Astrocyte (in vitro differentiated cells and primary cell): ENCODE measurements around the gene CAMK1D. TPM values are rescaled to one million over a fixed set of nuclear protein-coding genes. Genes with fewer than 3 reads are reported as not detected.
"Not testable (repeated sequence)": the region's sequence is repeated elsewhere in the genome, so short reads cannot be mapped to it uniquely, and the experiment has no call there.

ENCODE experiments used
- DNase-seq: peaks from one replicate; pipeline ENCODE4 v3.0.0-alpha.2; 2010; ENCODE audit warnings: low read depth
- FAIRE-seq: peaks from 2 replicates; lab custom pipeline; 2011; peaks lifted over from hg19 to GRCh38; lab: Jason Lieb, UNC
- H2AFZ ChIP-seq: 2 replicates; pipeline ENCODE4 v1.6.0; 2012; ENCODE audit warnings: low read depth, low read length, inconsistent platforms
- H3K27ac ChIP-seq: 2 replicates; pipeline ENCODE4 v1.5.1; 2011; ENCODE audit warnings: low read depth, low read length, inconsistent platforms
- H3K27me3 ChIP-seq: 2 replicates; pipeline ENCODE4 v1.6.0; 2011; ENCODE audit warnings: low read length, inconsistent platforms; ENCODE audit not compliant: insufficient read depth
- H3K36me3 ChIP-seq: 2 replicates; pipeline ENCODE4 v1.5.1; 2011; ENCODE audit warnings: low read length, inconsistent platforms; ENCODE audit not compliant: insufficient read depth
- H3K4me1 ChIP-seq: 2 replicates; pipeline ENCODE4 v1.5.1; 2011; ENCODE audit warnings: low read length, inconsistent platforms; ENCODE audit not compliant: insufficient read depth
- H3K4me2 ChIP-seq: 2 replicates; pipeline ENCODE4 v1.6.0; 2012; ENCODE audit warnings: low read length, inconsistent platforms
- H3K4me3 ChIP-seq: 2 replicates; pipeline ENCODE4 v1.5.1; 2011; ENCODE audit warnings: low read depth, mild to moderate bottlenecking, low read length, inconsistent platforms; ENCODE audit not compliant: insufficient read depth
- H3K79me2 ChIP-seq: 2 replicates; pipeline ENCODE4 v1.6.0; 2012; ENCODE audit warnings: mild to moderate bottlenecking, low read length, inconsistent platforms; ENCODE audit not compliant: insufficient read depth
- H3K9ac ChIP-seq: 2 replicates; pipeline ENCODE4 v1.6.0; 2012; ENCODE audit warnings: mild to moderate bottlenecking, low read length, inconsistent platforms
- H3K9me3 ChIP-seq: 2 replicates; pipeline ENCODE4 v1.5.1; 2012; ENCODE audit warnings: low read depth, mild to moderate bottlenecking, low read length, inconsistent platforms; ENCODE audit not compliant: insufficient read depth
- H4K20me1 ChIP-seq: 2 replicates; pipeline ENCODE4 v1.6.0; 2012; ENCODE audit warnings: low read length, inconsistent platforms; ENCODE audit not compliant: insufficient read depth
- H3K27ac Mint-ChIP-seq: one replicate; pipeline ENCODE4 v1.8.0; 2021; ENCODE audit warnings: mild to moderate bottlenecking, mixed read lengths; ENCODE audit not compliant: unreplicated experiment
- H3K27me3 Mint-ChIP-seq: one replicate; pipeline ENCODE4 v1.8.0; 2021; ENCODE audit warnings: low read depth, mixed read lengths; ENCODE audit not compliant: unreplicated experiment
- H3K36me3 Mint-ChIP-seq: one replicate; pipeline ENCODE4 v1.8.0; 2021; ENCODE audit warnings: low read depth, mixed read lengths; ENCODE audit not compliant: unreplicated experiment
- H3K4me1 Mint-ChIP-seq: one replicate; pipeline ENCODE4 v1.8.0; 2021; ENCODE audit warnings: low read depth, mixed read lengths; ENCODE audit not compliant: unreplicated experiment
- H3K4me3 Mint-ChIP-seq: one replicate; pipeline ENCODE4 v1.8.0; 2021; ENCODE audit warnings: mild to moderate bottlenecking, moderate library complexity, mixed read lengths; ENCODE audit not compliant: unreplicated experiment
- H3K9me3 Mint-ChIP-seq: one replicate; pipeline ENCODE4 v1.8.0; 2021; ENCODE audit warnings: mild to moderate bottlenecking, mixed read lengths; ENCODE audit not compliant: unreplicated experiment
- EZH2 ChIP-seq: IDR thresholded peaks from 2 replicates; pipeline ENCODE4 v1.6.1; 2012; ENCODE audit warnings: mild to moderate bottlenecking, low read length, inconsistent platforms; ENCODE audit not compliant: insufficient read depth
- total RNA-seq: library from RNA; stranded (reverse); gene quantifications from 2 replicates; pipeline ENCODE4 v1.2.1, GENCODE V29; 2021
- TF ChIP-seq, protein P1 (sequence below): IDR thresholded peaks from 2 replicates; pipeline ENCODE4 v1.5.1; 2011; ENCODE audit warnings: low read depth, mild to moderate bottlenecking, inconsistent platforms, low read length, moderate library complexity; ENCODE audit not compliant: insufficient read depth

Gene CAMK1D
- total RNA-seq, 1 donor from 2014 or later, result 23.6 TPM

DNA sequence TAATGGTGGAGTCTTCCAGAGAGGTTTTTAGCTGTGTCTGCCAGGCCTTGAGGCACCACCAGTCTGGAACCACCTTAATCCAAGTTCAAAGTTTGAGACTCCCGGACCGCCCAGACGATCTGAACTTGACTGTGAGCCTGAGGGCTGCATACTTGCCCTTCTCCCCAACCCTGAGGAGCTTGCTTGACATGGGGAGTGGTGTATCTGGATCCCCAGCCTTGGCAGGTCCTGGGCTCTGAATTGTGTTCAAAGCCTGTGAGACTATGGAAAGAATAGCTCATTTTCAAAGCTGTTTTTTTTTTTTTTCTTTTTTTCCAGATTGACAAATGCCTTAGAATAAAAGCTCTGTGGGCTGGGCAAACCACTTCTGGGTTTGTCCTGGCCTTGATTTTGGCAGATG lies 22.3 kb upstream of the CAMK1D start:
- H3K9ac ChIP-seq, result no peak overlapping the region
- Mint-ChIP-seq H3K27me3 (peaks cover 2% of the 10 kb centered on the region), H3K4me1 (no peaks in the 10 kb centered on the region), H3K36me3 (no peaks in the 10 kb centered on the region), H3K4me3 (no peak overlapping the region), H3K9me3 (no peaks in the 10 kb centered on the region), H3K27ac (no peak overlapping the region)
- H3K27ac ChIP-seq, result no peak overlapping the region
- no peaks in the 10 kb centered on the region for H3K9me3 ChIP-seq
- DNase-seq (no peak), FAIRE-seq (no peak)
- H3K79me2 ChIP-seq, result no peaks in the 10 kb centered on the region
- peaks cover 2% of the 10 kb centered on the region for H3K4me1 ChIP-seq
- no peak for TF ChIP-seq EZH2
- TF ChIP-seq, protein P1, sequence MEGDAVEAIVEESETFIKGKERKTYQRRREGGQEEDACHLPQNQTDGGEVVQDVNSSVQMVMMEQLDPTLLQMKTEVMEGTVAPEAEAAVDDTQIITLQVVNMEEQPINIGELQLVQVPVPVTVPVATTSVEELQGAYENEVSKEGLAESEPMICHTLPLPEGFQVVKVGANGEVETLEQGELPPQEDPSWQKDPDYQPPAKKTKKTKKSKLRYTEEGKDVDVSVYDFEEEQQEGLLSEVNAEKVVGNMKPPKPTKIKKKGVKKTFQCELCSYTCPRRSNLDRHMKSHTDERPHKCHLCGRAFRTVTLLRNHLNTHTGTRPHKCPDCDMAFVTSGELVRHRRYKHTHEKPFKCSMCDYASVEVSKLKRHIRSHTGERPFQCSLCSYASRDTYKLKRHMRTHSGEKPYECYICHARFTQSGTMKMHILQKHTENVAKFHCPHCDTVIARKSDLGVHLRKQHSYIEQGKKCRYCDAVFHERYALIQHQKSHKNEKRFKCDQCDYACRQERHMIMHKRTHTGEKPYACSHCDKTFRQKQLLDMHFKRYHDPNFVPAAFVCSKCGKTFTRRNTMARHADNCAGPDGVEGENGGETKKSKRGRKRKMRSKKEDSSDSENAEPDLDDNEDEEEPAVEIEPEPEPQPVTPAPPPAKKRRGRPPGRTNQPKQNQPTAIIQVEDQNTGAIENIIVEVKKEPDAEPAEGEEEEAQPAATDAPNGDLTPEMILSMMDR, result no peak
- no peaks in the 10 kb centered on the region for H3K27me3 ChIP-seq
- no peak overlapping the region for H2AFZ ChIP-seq
- H3K4me2 ChIP-seq, result no peak overlapping the region
- H3K36me3 ChIP-seq, result no peaks in the 10 kb centered on the region
- H3K4me3 ChIP-seq, result no peak overlapping the region
- no peaks in the 10 kb centered on the region for H4K20me1 ChIP-seq

DNA sequence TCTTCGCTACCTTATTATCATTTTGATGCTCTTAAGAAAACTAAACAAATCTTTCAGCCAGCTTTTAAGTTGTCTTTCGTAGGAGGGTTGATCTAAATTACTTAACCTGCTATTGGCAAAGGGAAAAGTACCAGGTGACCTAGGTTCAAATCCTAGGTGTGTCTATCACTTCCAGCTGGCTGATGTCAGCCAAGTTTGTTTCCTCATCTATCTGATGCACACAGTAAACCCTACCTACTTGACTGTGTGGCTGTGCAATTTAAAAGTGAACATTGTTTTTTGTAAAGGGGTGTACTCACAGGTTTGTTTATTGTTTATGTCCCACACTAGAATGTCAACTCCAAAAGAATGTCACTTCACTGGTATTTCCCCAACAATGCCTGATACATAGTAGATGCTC lies 21.9 kb upstream of the CAMK1D start:
- Histone ChIP-seq H3K9me3 (no peaks in the 10 kb centered on the region), H3K9ac (no peak overlapping the region), H3K79me2 (no peaks in the 10 kb centered on the region), H2AFZ (no peak overlapping the region), H3K4me2 (no peak overlapping the region), H4K20me1 (no peaks in the 10 kb centered on the region), H3K4me3 (no peak overlapping the region), H3K4me1 (peaks cover 2% of the 10 kb centered on the region), H3K27me3 (no peaks in the 10 kb centered on the region), H3K36me3 (no peaks in the 10 kb centered on the region), H3K27ac (no peak overlapping the region)
- H3K4me3 Mint-ChIP-seq, result no peak overlapping the region
- no peaks in the 10 kb centered on the region for H3K4me1 Mint-ChIP-seq
- FAIRE-seq, result no peak
- H3K9me3 Mint-ChIP-seq, result no peaks in the 10 kb centered on the region
- DNase-seq, result no peak
- TF ChIP-seq, protein P1, result no peak
- TF ChIP-seq EZH2, result no peak
- peaks cover 2% of the 10 kb centered on the region for H3K27me3 Mint-ChIP-seq
- H3K27ac Mint-ChIP-seq, result no peak overlapping the region
- no peaks in the 10 kb centered on the region for H3K36me3 Mint-ChIP-seq

DNA sequence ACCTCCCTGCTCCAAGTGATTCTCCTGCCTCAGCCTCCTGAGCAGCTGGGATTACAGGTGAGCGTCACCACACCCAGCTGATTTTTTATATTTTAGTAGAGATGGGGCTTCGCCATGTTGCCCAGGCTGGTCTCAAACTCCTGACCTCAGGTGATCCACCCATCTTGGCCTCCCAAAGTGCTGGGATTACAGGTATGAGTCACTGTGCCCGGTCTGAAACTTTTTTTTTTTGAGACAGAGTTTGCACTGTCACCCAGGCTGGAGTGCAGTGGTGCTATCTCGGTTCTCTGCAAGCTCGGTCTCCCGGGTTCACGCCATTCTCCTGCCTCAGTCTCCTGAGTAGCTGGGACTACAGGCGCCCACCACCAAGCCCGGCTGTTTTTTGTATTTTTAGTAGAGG lies 21.0 kb upstream of the CAMK1D start:
- DNase-seq, FAIRE-seq: not testable (repeated sequence)

More for the DNA sequence above, 21.0 kb upstream of the CAMK1D start:
- not testable (repeated sequence) for H3K36me3 Mint-ChIP-seq, H3K4me1 Mint-ChIP-seq, H3K9me3 Mint-ChIP-seq, H3K36me3 ChIP-seq, H3K27me3 Mint-ChIP-seq, H3K9ac ChIP-seq, H4K20me1 ChIP-seq, H3K27ac Mint-ChIP-seq, H3K27me3 ChIP-seq, H3K4me1 ChIP-seq, H3K27ac ChIP-seq, H3K4me3 ChIP-seq, H2AFZ ChIP-seq, H3K4me3 Mint-ChIP-seq, H3K9me3 ChIP-seq, H3K79me2 ChIP-seq, H3K4me2 ChIP-seq
